Mesenchymal stem cell (in vitro differentiated cells and primary cell): ENCODE measurements around the gene MAVS.
"Not testable (repeated sequence)": the region's sequence is repeated elsewhere in the genome, so short reads cannot be mapped to it uniquely, and the experiment has no call there.

Source experiments
- DNase-seq: peaks from one replicate; pipeline ENCODE4 v3.0.0-alpha.2; 2013
- H2AFZ ChIP-seq: one replicate; pipeline ENCODE4 v1.6.1; 2013; ENCODE audit warnings: low read depth, mild to moderate bottlenecking, control low read depth, inconsistent platforms, low read length, moderate library complexity
- H2AK5ac ChIP-seq: 2 replicates; pipeline ENCODE4 v1.6.1; 2013; ENCODE audit warnings: low read length, moderate library complexity, mild to moderate bottlenecking, inconsistent platforms; ENCODE audit not compliant: severe bottlenecking
- H2BK120ac ChIP-seq: one replicate; pipeline ENCODE4 v1.6.1; 2013; ENCODE audit warnings: low read depth, mild to moderate bottlenecking, inconsistent platforms, low read length, moderate library complexity
- H2BK12ac ChIP-seq, 2 experiments: one replicate each; pipeline ENCODE4 v1.6.1; 2013; ENCODE audit warnings: inconsistent platforms in 2 of 2, low read length in 2 of 2, mild to moderate bottlenecking in 2 of 2, moderate library complexity in 2 of 2, control low read depth in 1 of 2
- H2BK15ac ChIP-seq: one replicate; pipeline ENCODE4 v1.6.1; 2013; ENCODE audit warnings: mild to moderate bottlenecking, low read depth, inconsistent platforms; ENCODE audit not compliant: poor library complexity, severe bottlenecking
- H2BK5ac ChIP-seq: 2 replicates; pipeline ENCODE4 v1.6.1; 2013; ENCODE audit warnings: low read depth, mild to moderate bottlenecking, low read length, control low read depth, inconsistent platforms; ENCODE audit not compliant: poor library complexity, severe bottlenecking
- H3K14ac ChIP-seq, 2 experiments: one replicate each; pipeline ENCODE4 v1.6.1; 2013; ENCODE audit warnings: inconsistent platforms in 2 of 2, low read length in 2 of 2, control low read depth in 1 of 2, mild to moderate bottlenecking in 1 of 2, moderate library complexity in 1 of 2
- H3K18ac ChIP-seq, 2 experiments: one replicate each; pipeline ENCODE4 v1.6.1; 2013; ENCODE audit warnings: inconsistent platforms in 2 of 2, low read length in 2 of 2, control low read depth in 1 of 2, low read depth in 1 of 2, mild to moderate bottlenecking in 1 of 2
- H3K23ac ChIP-seq, 2 experiments: one replicate each; pipeline ENCODE4 v1.6.1; 2013; ENCODE audit warnings: inconsistent platforms in 2 of 2, low read length in 2 of 2, mild to moderate bottlenecking in 2 of 2, moderate library complexity in 2 of 2, control low read depth in 1 of 2
- H3K27ac ChIP-seq: 2 replicates; pipeline ENCODE4 v1.5.1; 2013; ENCODE audit warnings: mild to moderate bottlenecking, moderate library complexity, low read length, control low read depth, inconsistent platforms; ENCODE audit not compliant: poor library complexity, severe bottlenecking
- H3K27me3 ChIP-seq, 2 experiments: 2 replicates each; pipeline versions ENCODE4 v1.6.1 to v1.7.0; 2013; ENCODE audit warnings: low read length in 2 of 2, mild to moderate bottlenecking in 2 of 2, moderate library complexity in 2 of 2, control low read depth in 1 of 2, inconsistent platforms in 1 of 2; ENCODE audit not compliant: control insufficient read depth in 1 of 2, insufficient read depth in 1 of 2
- H3K36me3 ChIP-seq, 2 experiments: 2 replicates each; pipeline versions ENCODE4 v1.6.1 to v1.7.0; 2013; ENCODE audit warnings: low read length in 2 of 2, control low read depth in 1 of 2, inconsistent platforms in 1 of 2, low read depth in 1 of 2, mild to moderate bottlenecking in 1 of 2; ENCODE audit not compliant: insufficient read depth in 2 of 2, control insufficient read depth in 1 of 2
- H3K4ac ChIP-seq, 2 experiments: one replicate each; pipeline ENCODE4 v1.6.1; 2013; ENCODE audit warnings: inconsistent platforms in 2 of 2, low read length in 2 of 2, mild to moderate bottlenecking in 2 of 2, moderate library complexity in 2 of 2, control low read depth in 1 of 2, low read depth in 1 of 2
- H3K4me1 ChIP-seq: 2 replicates; pipeline ENCODE4 v1.6.1; 2013; ENCODE audit warnings: low read depth, low read length, control low read depth; ENCODE audit not compliant: control insufficient read depth, insufficient read depth
- H3K4me2 ChIP-seq: 2 replicates; pipeline ENCODE4 v1.6.1; 2013; ENCODE audit warnings: low read length, mild to moderate bottlenecking, inconsistent platforms; ENCODE audit not compliant: poor library complexity, severe bottlenecking
- H3K4me3 ChIP-seq, 2 experiments: 2 replicates each; pipeline versions ENCODE4 v1.5.1 to v1.7.0; 2013; ENCODE audit warnings: low read length in 2 of 2, mild to moderate bottlenecking in 2 of 2, control low read depth in 1 of 2, low read depth in 1 of 2; ENCODE audit not compliant: insufficient read depth in 1 of 2
- H3K79me1 ChIP-seq: replicated peaks from 2 replicates; pipeline ENCODE4 v1.6.1; 2013; ENCODE audit warnings: mild to moderate bottlenecking, control low read depth, low read length, inconsistent platforms; ENCODE audit not compliant: poor library complexity, severe bottlenecking
- H3K9ac ChIP-seq: 2 replicates; pipeline ENCODE4 v1.7.0; 2013; ENCODE audit warnings: mild to moderate bottlenecking, low read length, moderate library complexity
- H3K9me3 ChIP-seq: 2 replicates; pipeline ENCODE4 v1.7.0; 2013; ENCODE audit warnings: mild to moderate bottlenecking, low read length; ENCODE audit not compliant: control insufficient read depth
- H4K8ac ChIP-seq: one replicate; pipeline ENCODE4 v1.6.1; 2013; ENCODE audit warnings: inconsistent platforms, mild to moderate bottlenecking, low read length, moderate library complexity
- H4K91ac ChIP-seq: one replicate; pipeline ENCODE4 v1.6.1; 2013; ENCODE audit warnings: mild to moderate bottlenecking, low read length, inconsistent platforms
- WGBS: methylation state at CpG from one replicate; pipeline ENCODE4 v1.1.7; 2013; ENCODE audit warnings: mixed read lengths; 5-methylcytosine and 5-hydroxymethylcytosine counted together

Gene MAVS

DNA sequence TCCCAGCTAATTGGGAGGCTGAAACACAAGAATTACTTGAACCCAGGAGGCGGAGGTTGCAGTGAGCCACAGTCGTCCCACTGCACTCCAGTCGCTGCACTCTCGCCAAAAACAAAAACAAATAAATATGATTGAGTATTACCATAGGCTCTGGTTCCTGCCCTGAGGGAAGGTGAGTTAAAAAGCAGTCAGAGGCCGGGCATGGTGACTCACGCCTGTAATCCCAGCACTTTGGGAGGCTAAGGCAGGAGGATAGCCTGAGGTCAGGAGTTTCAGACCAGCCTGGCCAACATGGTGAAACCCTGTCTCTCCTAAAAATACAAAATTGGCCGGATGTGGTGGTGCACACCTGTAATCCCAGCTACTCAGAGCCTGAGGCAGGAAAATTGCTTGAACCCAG lies 6.4 kb upstream of the MAVS start:
- not testable (repeated sequence) for H3K27ac ChIP-seq, H3K9ac ChIP-seq, H3K23ac ChIP-seq, H3K4ac ChIP-seq, H3K4me1 ChIP-seq, H4K8ac ChIP-seq, H3K36me3 ChIP-seq, H3K4me3 ChIP-seq, DNase-seq, H2AK5ac ChIP-seq, H2BK120ac ChIP-seq, H3K9me3 ChIP-seq, H3K18ac ChIP-seq, H3K27me3 ChIP-seq, H2BK5ac ChIP-seq, H2BK12ac ChIP-seq, H4K91ac ChIP-seq, H3K79me1 ChIP-seq, H2BK15ac ChIP-seq, H3K14ac ChIP-seq, H3K4me2 ChIP-seq, H2AFZ ChIP-seq
- WGBS, result 85% methylated on average over 6 of the region's 7 CpGs

DNA sequence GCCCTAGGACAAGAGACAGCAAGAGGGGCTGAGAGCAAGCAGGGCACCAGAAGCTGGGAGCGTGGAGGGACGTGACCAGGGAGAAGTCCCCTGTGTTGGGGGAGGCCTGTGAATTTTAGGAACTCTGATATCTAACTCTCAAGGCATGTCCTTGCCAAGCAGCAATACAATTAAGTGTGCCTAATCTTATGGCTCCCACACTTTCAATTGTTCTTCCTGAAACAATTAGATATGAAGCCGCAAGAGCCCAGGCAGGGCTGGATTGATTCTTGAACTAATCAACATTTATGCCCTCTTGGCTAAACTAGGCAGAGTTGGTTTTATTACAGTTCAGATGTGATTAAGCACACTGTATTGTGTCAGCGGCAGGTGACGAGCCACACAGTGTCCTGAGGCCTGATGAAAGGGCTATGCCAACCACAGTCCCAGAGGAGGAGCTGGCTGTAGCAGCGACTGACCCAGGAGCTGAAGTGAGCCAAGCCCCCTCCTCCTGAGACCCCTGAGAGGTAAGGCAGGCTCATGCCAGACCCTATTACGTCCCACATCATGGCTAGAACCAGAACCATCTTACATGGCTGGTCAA lies 4.2 kb upstream of the MAVS start:
- H3K23ac ChIP-seq, result no peak overlapping the region

DNA sequence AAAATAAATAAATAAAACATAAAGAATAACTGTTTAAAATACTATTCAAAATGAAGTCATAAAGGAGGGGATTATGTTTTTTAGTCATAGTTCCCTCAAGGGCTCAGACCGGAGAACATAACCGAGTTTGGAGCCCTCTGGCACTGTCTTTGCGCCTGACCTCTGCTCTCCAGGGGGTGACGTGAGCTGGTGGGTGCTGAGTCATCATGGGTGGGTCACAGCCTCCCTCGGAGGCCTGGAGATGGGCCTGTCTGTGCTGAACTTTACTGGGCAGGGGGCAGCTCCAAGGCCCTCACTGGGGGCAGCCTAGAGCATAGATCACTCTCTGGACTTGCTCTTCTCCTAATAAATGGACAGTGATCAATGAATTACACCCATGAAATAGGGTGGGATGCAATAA lies 3.1 kb upstream of the MAVS start:
- WGBS, result 13% methylated on average over 5 of the region's 5 CpGs
- no peak overlapping the region for H2AK5ac ChIP-seq
- H3K23ac ChIP-seq, result no peak overlapping the region

More for the DNA sequence above, 4.2 kb upstream of the MAVS start:
- H3K79me1 ChIP-seq, result peaks cover 3% of the 10 kb centered on the region
- peaks cover 6% of the 10 kb centered on the region for H3K4me1 ChIP-seq
- H3K18ac ChIP-seq, result peak overlapping the region in 1 of 2 experiments; percentile 38
- peak overlapping the region; percentile 23 for H4K91ac ChIP-seq
- H4K8ac ChIP-seq, result no peak overlapping the region
- no peak overlapping the region for H2BK5ac ChIP-seq
- no peak for DNase-seq
- no peak overlapping the region for H3K4ac ChIP-seq
- no peak overlapping the region for H3K4me3 ChIP-seq
- H3K14ac ChIP-seq, result no peak overlapping the region
- H2AK5ac ChIP-seq, result no peak overlapping the region
- no peak overlapping the region for H2AFZ ChIP-seq
- no peak overlapping the region for H2BK120ac ChIP-seq
- 92% methylated on average over 6 of the region's 7 CpGs for WGBS
- no peak overlapping the region for H3K4me2 ChIP-seq
- H3K27me3 ChIP-seq, result no peaks in the 10 kb centered on the region
- no peaks in the 10 kb centered on the region for H3K9me3 ChIP-seq
- no peak overlapping the region for H2BK15ac ChIP-seq
- H3K27ac ChIP-seq, result no peak overlapping the region
- H3K36me3 ChIP-seq, result peaks cover 0 to 3% of the 10 kb centered on the region in 2 experiments
- peak overlapping the region in 1 of 2 experiments; percentile 73 for H2BK12ac ChIP-seq
- peak overlapping the region; percentile 72 for H3K9ac ChIP-seq

DNA sequence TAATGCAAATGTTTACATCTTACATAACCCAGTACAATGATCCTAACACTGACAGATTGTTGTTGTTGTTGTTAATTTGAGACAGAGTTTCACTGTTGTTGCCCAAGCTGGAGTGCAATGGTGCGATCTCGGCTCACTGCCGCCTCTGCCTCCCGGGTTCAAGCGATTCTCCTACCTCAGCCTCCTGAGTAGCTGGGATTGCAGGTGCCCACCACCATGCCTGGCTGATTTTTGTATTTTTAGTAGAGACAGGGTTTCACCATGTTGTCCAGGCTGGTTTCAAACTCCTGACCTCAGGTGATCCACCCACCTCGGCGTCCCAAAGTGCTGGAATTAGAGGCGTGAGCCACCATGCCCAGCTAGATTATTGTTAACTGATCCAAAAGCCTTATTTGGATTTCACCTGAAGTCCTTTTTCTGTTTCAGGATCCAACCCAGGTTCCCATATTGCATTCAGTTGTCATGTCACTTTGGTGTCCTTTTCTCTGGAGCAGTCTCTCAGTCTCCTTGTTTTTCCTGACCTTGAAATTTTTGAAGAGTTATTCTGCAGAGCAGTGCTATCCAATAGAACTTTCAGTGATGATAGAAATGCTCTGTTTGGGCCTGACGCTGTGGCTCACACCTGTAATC lies 2.5 kb upstream of the MAVS start:
- H2BK15ac ChIP-seq, H3K18ac ChIP-seq, H3K36me3 ChIP-seq, H3K23ac ChIP-seq, H2BK12ac ChIP-seq, H2AFZ ChIP-seq, H3K27me3 ChIP-seq, H3K9me3 ChIP-seq, H2BK5ac ChIP-seq, H3K4ac ChIP-seq, H4K8ac ChIP-seq, H4K91ac ChIP-seq, H3K4me2 ChIP-seq, H2AK5ac ChIP-seq, DNase-seq, H3K27ac ChIP-seq, H3K14ac ChIP-seq, H3K79me1 ChIP-seq, H2BK120ac ChIP-seq, H3K4me3 ChIP-seq: not testable (repeated sequence)
- Histone ChIP-seq H3K9ac (peak overlapping the region; percentile 72), H3K4me1 (peaks cover 18% of the 10 kb centered on the region)
- 96% methylated on average over 9 of the region's 9 CpGs for WGBS

More for the DNA sequence above, 3.1 kb upstream of the MAVS start:
- Histone ChIP-seq H3K4me3 (no peak overlapping the region), H2BK15ac (no peak overlapping the region), H3K9ac (peak overlapping the region; percentile 72), H3K27ac (no peak overlapping the region), H3K36me3 (peaks cover 1 to 7% of the 10 kb centered on the region in 2 experiments), H2AFZ (no peak overlapping the region), H2BK5ac (no peak overlapping the region), H4K91ac (no peak overlapping the region), H3K4me1 (peaks cover 16% of the 10 kb centered on the region), H2BK12ac (no peak overlapping the region), H2BK120ac (no peak overlapping the region), H3K14ac (no peak overlapping the region), H3K18ac (no peak overlapping the region), H4K8ac (peak overlapping the region; percentile 7), H3K4me2 (no peak overlapping the region), H3K9me3 (no peaks in the 10 kb centered on the region), H3K27me3 (no peaks in the 10 kb centered on the region), H3K4ac (no peak overlapping the region), H3K79me1 (peaks cover 5% of the 10 kb centered on the region)
- DNase-seq, result peak; percentile 85
